AG10803 (cell line): ENCODE results near the gene GRM8.

Source experiments
- DNase-seq: peaks from one replicate; pipeline ENCODE4 v3.0.0; 2010; ENCODE audit warnings: low read depth
- H3K4me3 ChIP-seq: 2 replicates; pipeline ENCODE4 v1.5.1; 2011; ENCODE audit warnings: mild to moderate bottlenecking, low read length, control low read depth
- CTCF ChIP-seq: conservative IDR thresholded peaks from 2 replicates; pipeline ENCODE4 v1.5.1; 2011; ENCODE audit warnings: mild to moderate bottlenecking, low read length, control low read depth, inconsistent platforms

GRM8 gene

GRCh38 chr7:127258111-127258510 lies 5.4 kb upstream of the GRM8 start:
- H3K4me3 ChIP-seq = no peak overlapping the region
- no peak for TF ChIP-seq CTCF
- DNase-seq = no peak

- H3K4me3 ChIP-seq = no peak overlapping the region
- TF ChIP-seq CTCF = no peak
- no peak for DNase-seq
These were observed 4.3 kb upstream of the GRM8 start for GRCh38 chr7:127257086-127257485.

DNA sequence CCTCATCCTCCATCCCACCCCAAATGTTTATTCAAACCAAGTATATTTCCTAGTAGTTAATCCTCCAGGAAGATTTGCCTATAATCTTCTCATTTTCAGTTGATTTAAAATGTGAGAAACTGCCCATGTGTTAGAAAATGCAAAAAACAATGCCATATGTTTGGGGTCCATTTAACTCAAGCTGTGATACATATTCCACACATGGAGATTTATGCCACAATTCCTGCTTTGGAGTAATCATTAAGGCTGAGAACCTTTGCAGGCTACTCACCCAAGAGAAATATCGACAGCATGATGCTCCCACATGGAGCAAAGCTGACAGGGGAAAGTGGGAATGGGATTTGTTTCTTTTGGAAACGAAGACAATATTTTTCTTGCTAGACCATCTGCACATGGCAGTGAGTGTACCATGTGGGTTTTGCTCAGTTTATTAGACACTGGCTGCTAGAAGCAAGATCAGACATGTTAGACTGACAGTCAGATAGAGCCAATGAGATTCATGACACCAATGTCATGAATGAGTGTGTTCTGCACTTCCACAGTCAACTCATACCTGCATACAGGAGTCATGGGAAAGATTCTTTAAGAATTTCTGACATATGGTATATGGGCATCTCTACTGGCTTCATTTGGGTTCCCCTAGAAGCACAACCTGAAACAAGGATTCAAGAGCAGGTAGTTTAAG lies 3.4 kb upstream of the GRM8 start:
- no peak for TF ChIP-seq CTCF
- no peak for DNase-seq

DNA sequence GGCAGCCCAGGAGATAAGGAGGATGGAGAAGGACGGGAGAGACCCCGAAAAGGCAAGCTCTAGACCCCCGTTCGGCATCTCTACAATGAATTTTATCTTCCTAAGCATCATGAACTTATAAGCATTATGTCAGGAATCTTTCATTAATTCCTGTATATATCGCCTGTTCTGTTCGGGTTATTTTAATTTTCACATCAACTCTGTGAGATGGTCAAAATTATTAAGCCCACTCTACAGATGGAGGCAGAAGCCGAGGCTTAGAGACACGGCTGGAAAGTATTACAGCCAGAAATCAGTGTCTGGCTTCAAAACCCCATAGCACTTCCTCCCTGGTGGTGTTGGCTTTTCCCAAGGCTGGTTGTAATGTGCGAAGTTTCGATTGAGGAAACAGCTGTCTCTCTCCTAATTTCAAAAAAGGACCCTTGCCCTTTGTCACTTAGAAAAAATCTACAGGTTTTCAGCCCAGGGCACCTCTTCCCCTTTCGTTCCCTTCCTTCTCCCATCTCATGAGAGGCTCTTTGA lies 1.5 kb upstream of the GRM8 start:
- DNase-seq = no peak
- no peak overlapping the region for H3K4me3 ChIP-seq
- no peak for TF ChIP-seq CTCF

More for the DNA sequence above, 3.4 kb upstream of the GRM8 start:
- H3K4me3 ChIP-seq = no peak overlapping the region

- TF ChIP-seq CTCF = peak; percentile 60
- peak overlapping the region; percentile 69 for H3K4me3 ChIP-seq
- peak; percentile 44 for DNase-seq
These were observed 781 bp upstream of the GRM8 start for GRCh38 chr7:127253281-127254162.

- H3K4me3 ChIP-seq = peak overlapping the region; percentile 39
- DNase-seq = no peak
- no peak for TF ChIP-seq CTCF
These were observed 396 bp downstream of the GRM8 start for GRCh38 chr7:127252377-127252713.
